LNCaP clone FGC (cell line): ENCODE results near the gene UXS1.

Experiments
- DNase-seq: peaks from one replicate; pipeline ENCODE4 v3.0.0-alpha.2; 2011; ENCODE audit warnings: low read depth
- H3K4me3 ChIP-seq: 2 replicates; pipeline ENCODE4 v1.5.1; 2011; ENCODE audit warnings: mild to moderate bottlenecking, low read depth, low read length, control low read depth
- CTCF ChIP-seq: IDR thresholded peaks from 2 replicates; pipeline ENCODE4 v1.5.1; 2012; ENCODE audit warnings: mild to moderate bottlenecking; ENCODE audit not compliant: control insufficient read depth, insufficient read depth; ENCODE audit errors: extremely low read depth

UXS1 gene

GRCh38 chr2:106160786-106161261 lies 33.3 kb downstream of the UXS1 start:
- no peak for TF ChIP-seq CTCF
- no peak overlapping the region for H3K4me3 ChIP-seq
- DNase-seq, result no peak

- TF ChIP-seq CTCF, result no peak
- no peak for DNase-seq
- no peak overlapping the region for H3K4me3 ChIP-seq
Measured at GRCh38 chr2:106159866-106160785, 34.0 kb downstream of the UXS1 start.

GRCh38 chr2:106158871-106159270 lies 35.2 kb downstream of the UXS1 start:
- TF ChIP-seq CTCF, result no peak
- no peak for DNase-seq
- H3K4me3 ChIP-seq, result no peak overlapping the region

GRCh38 chr2:106158131-106158530 lies 36.0 kb downstream of the UXS1 start:
- no peak overlapping the region for H3K4me3 ChIP-seq
- DNase-seq, result no peak
- no peak for TF ChIP-seq CTCF

- no peak for DNase-seq
- no peak overlapping the region for H3K4me3 ChIP-seq
- no peak for TF ChIP-seq CTCF
Measured at GRCh38 chr2:106157416-106157815, 36.7 kb downstream of the UXS1 start.

GRCh38 chr2:106156305-106157296 lies 37.5 kb downstream of the UXS1 start:
- no peak for DNase-seq
- no peak for TF ChIP-seq CTCF
- no peak overlapping the region for H3K4me3 ChIP-seq
